Measurements from ENCODE around the gene PRR29.
"Not testable (repeated sequence)": the region's sequence is repeated elsewhere in the genome, so short reads cannot be mapped to it uniquely, and the experiment has no call there.

Gene PRR29

DNA sequence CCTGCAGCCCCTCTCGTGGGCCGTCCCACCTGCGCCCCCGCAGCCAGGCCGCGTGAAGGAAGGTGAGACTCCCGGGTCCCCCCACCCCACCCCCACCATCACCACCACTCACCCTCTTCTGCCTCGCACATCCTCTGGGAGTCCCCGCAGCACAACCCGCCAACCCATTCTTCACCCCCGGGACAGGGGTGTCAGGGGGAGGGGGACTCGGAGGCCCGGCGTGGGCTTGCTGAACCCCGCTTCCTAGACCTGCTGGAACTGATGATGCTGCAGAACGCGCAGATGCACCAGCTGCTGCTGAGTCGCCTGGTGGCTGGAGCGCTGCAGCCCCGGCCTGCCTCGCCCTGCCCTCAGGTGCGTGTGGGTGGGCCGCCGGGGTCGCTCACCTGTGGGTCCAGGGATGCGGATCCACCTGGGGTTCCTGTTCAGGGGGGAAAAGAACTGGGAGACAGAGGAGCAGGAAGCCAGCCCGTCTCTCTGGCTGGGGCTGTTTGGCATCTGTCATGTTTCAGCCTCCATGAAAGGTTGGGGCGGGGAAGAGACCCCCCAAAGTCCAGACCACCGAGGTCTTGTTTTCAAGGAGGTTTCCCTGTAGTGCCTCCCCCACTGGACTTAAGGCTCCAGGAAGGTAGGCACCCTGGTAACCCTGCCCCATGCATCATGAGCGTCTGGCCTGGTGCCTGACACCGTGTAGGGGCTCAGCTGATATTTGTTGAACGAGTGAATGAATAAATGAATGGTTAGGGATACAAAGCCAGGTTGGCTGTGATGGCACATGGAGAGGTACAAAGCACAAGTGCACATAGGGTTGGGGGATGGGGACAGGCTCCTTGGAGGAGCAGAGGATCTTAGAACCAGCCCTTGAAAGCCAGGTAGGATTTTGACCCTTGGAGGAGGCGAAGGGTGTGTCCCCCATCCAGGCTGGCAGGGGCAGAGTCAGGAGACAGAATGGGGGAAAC, 849 bp downstream of the PRR29 start:
- DNase-seq = peak; percentile 56

DNA sequence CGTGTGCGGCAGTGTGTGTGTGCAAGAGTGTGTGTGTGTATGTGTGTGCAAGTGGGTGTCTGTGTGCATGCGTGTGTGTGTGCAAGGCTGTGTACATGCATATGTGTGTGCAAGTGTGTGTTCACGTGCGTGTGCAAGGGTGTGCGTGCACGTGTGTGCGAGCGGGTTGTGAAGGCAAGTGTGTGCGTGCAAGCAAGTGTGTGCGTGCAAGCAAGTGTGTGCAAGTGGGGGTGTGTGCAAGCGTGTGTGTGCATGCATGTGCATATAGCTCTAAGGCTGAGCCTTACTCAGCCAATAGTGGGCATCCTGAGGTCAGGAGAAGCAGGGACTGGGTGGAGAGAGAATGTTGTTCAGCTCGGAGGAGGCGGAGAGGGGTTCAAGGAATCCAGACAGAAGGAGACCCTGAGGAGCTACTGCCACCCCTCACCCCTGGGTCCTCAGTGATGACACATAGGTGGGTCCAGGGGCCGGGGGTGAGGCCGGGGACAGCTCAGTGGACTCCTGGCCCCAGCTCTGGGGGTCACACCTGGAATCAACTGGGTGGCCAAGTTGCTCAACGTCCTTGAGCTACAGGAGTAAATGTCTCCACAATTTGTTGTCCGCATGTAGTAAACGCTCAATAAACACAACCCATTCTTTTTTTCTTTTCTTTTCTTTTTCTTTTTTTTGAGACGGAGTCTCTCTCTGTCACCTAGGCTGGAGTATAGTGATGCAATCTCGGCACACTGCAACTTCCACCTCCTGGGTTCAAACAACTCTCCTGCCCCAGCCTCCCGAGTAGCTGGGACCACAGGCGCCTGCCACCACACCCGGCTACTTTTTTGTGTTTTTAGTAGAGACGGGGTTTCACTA, 1.8 kb downstream of the PRR29 start:
- DNase-seq = no peak

DNA sequence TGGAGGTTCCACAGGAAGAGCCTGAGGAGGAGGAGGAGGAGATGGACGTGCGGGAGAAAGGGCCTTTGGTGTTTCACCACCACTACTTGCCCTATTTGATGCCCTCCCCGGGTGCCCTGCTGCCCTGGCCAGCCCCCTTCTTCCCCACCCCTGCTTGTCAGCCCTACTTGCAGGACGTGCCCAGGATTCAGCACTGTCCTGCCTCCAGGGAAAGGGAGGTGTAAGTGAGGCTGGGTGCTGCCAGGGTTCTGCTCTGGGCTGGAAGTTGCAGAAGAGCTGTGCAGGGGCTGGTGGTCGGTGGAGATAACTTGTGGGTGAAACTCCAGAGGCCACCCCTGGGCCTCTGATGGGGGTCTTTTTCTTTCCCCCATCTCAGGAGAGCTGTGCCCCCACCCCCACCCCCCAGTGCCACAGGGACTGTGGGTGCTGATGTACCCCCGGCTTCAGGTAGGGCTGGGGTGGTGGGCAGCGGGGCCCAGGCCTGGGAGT, 3.0 kb downstream of the PRR29 start:
- DNase-seq = no peak

DNA sequence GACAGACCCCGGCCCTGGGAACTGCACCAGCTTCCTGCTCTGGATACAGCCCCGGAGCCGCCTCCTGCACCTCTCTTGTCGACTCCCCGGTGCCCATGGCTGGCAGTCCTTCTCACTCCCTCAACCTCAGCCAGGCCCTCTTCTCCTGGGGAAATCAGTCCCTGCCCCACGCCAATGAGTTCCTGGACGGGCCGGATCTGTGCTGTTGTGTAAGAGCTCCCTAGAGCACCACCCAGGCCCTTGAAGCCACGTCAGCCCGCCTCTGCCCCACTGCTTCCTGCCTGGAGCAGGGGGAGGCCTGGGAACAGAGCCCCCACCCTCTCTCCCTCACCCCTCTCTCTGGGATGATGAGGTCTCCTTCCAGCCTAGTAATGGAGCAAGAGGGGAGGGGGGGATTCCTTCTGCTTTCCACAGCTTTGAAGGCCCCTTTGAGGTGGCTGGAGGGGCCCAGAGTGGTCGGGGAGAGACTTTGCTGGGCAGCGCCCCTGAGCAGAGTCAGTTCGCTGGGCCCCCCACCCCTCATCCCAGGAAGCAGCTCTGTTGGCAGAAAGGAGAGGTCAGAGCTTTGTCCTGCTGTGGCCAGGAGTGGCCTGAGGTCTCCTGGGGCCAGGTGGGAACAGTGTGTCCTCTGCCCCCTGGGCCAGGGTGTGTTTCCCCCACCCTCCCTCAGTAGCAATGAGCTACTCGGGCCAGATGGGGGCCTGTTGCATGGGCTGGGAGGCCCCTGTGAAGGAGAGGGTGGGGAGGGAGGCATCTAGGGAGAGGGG, 3.8 kb downstream of the PRR29 start:
- peak; percentile 58 for DNase-seq

DNA sequence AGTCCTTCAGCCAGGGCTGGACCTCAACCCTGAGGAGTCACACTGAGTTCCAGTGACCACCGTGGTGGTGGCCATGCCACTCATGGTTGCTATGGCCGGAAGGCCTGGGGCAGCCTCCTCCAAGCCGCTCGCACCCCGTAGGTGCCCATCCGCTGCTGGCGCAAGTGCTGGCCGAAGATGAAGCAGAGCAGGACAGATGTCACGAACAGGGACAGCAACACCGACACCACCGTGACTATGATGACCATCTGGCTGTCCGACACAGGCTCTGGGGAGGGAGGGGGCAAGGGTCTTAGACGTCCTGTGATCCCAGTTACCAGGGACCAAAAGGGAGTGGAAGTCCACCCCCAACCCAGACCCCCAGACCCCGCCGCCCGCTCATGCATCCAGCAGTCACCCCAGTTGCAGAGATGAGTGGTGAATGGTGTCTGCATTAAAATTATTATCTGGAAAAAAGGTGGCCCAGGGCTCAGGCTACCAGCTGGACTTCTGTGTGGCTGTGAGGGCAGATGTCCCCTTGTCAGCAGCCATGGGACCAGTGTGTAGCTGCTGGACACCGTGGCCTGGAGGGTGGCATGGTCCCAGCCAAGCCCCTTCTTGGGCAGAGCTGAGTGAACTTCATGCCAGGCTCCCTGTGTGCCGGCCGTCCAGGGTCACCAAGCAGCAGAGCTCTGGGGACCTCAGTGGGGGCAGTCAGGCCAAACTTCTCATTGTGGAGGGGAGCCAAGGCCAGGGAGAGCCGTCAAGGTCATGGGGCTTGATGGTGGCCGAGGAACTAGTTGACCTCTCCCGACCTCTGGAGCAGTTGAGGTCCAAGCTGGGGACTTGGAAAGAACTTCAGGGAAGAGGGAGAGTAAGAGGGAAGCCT, 4.7 kb downstream of the PRR29 start:
- DNase-seq = no peak

DNA sequence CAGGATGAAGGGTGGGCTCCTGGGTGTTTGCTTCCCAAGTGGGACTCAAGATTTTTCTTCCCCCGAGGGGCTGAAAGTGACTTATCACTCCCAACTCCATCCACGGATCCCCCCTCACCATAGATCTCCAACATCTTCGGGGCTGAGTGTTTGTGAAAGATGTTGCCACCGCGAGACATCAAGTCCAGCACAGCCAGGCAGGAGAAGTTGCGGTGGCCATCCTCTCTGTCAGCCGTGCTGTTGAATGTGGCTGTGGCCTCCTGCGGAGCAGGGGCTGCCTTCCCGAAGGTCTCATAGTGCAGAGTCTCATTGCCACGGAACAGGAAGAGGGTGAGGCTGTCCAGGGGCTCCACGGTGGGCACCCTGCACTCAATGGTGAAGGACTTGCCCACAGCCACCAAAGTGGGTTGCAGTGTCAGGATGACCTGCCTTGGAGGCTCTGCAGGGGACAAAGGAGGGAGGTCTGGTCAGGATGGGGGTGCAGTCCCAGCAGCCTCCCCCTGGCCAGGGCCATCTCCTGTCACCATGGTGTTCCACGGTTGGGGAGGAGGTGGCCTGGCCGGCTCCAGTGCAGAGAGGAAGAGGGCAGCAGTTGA, 5.5 kb downstream of the PRR29 start:
- DNase-seq = no peak

DNA sequence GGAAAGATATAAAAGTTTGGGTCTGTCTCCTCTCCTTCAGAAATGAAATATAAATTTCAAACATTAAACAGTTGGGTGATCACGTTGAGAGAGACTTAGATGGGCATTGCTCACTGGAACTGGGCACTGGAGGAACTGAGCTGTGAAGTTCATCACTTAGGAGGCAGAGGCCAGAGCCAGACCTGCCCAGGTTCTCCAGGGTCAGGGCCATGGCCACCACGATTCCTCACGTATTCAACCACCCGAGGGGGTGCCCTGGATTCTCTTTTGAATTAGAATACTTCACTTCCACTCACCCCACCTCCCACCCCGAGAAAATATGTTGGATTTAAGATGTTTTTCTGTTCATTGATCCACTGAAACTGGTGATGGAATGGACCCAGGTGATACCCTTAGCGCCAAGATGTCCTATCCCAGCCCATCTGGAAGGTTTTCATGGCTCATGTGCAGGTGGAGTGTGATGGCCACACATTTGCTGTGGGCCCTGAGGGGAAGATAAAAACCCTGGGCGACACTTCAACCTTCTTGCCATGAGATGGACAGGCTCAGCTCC, 6.1 kb downstream of the PRR29 start:
- DNase-seq = no peak

DNA sequence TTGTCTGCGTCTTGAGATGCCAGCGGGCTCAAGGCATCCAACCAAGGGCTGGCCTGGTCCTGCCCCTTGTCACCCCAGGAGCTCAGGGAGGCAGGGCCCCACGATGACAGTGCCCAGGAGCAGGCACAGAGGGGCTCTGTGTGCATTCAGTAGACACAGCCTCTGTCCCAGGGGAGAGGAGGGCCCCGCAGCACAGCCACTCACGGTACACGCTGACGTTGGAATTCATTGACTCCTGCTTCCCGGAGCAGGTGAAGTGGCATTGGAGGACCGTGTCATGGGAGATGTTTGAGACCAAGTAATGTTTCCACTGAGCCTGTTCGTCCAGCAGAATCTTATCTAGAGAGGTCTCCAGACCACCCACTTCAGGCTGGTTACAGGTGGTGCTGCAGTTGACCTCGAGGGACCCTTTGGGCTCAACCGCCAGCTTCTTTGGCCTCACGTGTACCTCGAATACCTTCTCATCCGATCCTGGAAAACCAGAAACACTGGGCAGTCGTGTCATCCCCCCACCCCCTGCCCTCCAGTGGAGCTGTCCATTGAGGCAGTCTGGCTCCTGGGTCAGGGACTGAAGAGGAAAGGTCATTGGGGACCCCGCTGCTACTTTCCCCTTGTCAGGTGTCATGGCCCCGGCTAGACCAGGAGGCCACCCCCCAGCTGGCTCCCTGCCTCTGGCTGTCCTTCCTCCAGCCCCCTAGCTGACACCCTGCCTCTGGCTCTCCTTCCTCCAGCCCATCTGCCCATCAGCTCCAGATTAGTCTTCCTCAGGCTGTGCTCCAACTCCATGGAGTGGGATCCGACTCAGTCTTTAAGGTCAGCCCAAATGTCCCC, 7.0 kb downstream of the PRR29 start:
- no peak for DNase-seq

DNA sequence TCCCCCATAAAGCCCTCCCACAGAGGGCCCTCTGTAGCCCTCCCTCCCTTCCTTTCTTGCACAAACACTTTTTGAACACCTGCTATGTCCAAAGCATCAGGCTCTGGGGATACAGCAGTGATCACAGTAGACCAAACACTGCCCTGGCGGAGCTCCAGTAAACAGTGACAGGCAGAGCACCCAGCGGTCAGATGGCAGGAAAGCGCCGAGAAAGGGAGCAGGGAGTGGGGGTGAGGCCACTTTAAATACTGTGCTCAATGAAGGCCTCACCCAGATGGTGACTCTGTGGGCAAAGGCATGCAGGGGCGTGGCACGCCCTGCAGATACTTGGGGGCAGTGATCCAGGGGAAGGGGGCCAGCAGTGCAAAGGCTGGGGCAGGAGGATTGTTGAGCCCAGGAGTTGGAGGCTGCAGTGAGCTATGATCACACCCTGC, 7.6 kb downstream of the PRR29 start:
- peak; percentile 57 for DNase-seq

DNA sequence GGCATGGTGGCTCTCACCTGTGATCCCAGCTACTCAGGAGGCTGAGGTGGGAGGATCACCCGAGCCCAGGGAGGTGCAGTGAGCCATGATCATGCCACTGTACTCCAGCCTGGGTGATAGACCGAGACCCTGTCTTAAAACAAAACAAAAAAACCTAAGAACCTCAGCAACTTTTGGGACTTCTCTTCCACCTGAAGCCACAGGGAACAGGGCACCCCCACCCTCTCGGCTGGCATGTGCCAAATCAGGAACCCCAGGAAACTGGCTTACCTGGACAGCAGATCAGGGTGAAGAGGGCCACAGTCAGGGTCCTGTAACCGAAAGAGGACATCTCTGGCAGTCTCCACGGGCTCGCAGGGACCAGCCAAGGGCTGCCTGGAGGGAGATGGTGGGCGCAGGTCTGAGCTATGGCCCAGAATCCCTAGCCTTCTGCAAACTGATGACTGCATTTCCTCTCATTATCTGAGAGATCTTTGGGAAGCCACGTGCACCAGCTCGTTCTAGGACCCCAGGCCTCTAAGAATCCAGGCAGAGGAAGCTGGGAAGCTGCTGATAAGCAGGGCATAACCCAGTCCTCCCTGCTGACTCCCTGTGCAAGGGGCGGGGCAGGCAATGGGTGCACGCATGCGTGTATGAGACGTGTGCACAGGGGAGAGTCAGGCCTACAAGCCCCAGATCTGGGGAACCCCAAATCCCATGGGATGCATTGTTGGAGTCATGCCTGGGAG, 8.4 kb downstream of the PRR29 start:
- peak; percentile 64 for DNase-seq

DNA sequence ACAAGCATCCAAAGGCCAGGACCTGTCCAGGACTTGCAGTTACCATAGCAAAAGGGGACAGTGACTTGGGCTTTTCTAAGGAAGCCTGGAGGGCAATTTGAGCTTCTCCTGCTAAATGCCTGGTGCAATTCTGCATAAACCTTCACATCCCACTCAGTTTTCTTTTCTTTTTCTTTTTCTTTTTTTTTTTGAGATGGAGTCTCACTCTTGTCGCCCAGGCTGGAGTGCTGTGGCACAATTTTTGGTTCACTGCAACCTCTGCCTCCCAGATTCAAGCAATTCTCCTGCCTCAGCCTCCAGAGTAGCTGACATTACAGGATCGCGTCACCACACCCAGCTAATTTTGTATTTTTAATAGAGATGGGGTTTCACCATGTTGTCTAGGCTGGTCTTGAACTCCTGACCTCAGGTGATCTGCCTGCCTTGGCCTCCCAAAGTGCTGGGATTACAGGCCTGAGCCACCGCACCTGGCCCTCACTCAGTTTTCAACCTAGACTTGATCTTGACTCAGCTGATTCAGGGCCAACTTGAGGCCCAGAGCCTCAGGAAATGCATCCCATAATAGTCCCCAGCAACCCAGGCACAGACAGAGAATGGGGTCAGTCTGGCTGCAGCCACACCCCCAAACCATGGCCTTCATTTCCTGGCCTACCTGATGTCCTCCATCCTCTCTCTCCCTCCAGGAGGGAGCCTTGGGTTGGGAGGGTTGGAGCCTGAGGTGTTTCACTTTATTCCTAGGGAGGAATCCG, 9.1 kb downstream of the PRR29 start:
- DNase-seq = not testable (repeated sequence)

DNA sequence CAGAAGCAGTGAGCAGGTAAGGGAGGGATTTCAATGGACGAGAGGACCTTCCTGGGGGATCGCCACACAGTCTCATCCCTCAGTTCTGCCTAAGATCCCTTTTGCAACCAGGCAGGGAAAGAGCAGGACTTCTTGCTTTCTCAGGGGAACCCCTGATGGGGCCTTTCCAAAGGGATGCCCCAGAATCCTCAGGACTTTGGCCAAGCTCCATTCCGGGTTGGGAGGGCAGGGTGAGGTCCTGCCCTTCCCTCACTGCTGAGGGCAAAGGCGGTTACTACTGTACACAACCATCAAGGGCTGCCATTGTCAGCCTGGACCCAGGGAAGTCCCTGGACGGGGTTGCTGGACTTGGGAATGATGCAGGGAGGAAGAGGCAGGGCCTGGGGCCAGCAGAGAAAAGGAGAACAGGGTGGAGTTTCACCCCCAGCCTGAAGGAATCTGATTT, 9.7 kb downstream of the PRR29 start:
- DNase-seq = peak; percentile 53

DNA sequence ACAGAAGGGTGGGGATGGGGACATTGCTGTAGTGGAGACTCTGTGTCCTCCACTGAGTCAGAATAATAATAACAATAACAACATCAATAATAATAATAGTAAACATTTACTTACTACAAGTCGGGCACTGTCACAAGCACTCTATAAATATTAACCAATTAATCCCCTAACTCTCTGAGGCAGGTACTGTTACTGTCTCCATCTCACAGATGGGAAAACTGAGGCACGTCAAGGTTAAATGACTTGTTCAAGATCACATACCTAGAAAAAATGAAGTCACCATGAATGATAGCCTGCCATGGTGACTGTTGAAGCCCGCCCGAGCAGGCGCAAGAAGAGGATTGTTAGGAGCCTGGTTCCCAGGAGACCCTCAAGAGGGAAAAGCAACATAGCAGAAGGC, 10.2 kb downstream of the PRR29 start:
- DNase-seq = no peak

DNA sequence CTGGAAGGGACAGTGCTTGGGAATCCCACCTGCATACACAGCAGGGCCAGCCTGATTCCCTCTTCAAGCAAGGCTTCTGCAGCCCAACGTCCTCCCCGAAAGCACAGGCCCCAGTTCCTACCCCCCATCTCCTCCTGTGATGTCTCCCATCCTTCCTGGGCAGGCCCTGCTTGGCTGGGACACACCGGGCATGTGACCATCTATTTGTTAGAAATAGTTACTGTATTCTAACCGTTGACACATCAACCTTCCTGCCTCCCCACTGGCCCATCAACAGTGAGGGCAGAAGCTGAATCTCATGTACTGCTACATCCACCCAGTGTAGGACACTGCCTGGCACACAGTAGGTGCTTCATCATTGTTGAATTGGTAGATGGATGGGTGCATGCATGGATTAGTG, 10.7 kb downstream of the PRR29 start:
- no peak for DNase-seq

DNA sequence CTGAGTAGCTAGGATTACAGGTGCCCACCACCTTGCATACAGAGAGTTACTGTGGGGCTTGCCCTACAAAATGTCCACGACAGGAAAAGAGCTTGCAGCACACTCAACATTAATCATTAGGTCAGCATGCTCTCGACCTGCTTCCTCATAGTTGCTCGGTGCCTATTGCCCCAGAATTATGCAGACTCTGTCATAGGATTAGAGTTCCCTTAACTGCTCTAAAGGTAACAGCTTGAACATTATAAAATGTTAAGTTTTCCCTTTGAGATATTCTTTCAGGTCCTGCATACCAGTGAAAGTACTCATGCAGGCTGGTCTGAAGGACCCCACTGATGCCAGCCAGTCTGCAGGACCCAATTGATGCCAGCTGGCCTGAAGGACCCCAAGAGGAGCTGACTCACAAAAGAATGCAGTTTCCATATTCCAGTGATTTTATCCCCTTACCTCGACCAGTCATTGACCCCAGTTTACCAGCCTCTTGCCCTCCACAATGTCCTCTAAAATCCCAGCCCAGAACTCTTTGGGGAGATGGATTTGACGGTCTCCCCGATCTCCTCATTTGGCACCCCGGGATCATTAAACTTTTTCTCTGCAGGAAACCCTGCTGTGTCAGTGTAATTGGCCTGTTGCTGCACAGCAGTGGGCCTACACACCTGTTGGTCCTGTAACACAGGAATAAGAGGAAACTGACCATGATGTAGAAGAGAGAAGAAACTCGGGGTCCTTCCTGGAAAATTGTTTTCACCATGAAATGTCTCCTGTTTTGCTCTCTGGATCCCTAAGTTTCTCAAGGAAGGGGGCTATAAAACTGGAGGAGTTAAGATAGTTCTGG, 11.6 kb downstream of the PRR29 start:
- DNase-seq = no peak

DNA sequence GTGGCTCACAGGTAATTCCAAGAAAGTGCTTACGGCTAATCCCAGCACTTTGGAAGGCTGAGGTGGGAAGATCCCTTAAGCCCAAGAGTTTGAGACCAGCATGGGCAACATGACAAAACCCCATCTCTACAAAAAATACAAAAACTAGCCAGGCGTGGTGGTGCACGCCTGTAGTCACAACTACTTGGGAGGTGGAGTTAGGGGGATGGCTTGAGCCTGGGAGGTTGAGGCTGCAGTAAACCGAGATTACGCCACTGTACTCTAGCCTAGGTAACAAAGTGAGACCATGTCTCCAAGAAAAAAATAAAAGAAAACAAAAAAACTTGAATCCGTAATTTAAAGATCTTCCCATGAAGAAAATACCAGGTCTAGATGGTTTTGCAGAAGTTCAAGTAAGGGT, 17.3 kb downstream of the PRR29 start:
- DNase-seq = no peak

DNA sequence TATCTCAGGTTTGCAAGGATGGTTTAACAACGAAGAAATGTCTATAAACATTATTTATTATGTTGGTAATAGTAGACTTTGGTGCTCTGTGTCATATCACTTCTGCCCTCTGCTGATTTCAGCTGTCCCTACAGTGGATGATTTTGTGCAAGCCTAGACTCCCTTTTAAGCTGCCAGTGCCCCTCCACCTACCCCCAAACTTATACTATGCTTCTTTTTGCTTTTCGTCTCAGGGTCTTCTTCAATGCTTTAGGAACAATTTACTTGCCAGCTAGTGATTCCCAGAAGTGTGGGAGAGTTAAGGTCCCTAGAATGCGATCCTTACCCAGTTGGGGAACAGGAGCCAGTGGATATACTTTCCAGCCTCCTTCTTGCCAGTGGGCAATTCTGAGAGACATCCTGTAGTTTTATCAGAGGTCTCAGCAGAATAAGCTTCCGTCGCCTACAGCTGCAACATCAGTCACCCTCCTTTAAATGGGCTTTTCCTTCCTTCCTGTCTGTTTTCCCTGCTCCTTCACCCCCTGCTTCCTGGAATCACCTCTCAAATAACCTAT, 18.2 kb downstream of the PRR29 start:
- peak; percentile 49 for DNase-seq

All from islet precursor cell (in vitro differentiated cells).